CD4-positive, alpha-beta T cell treated with Interleukin-10 for 1 hour (primary cell): Measurements from ENCODE around the gene LTB4R2.

Source experiments
- DNase-seq: peaks from one replicate; pipeline ENCODE4 v3.0.0-alpha.2; 2020

Gene LTB4R2

DNA sequence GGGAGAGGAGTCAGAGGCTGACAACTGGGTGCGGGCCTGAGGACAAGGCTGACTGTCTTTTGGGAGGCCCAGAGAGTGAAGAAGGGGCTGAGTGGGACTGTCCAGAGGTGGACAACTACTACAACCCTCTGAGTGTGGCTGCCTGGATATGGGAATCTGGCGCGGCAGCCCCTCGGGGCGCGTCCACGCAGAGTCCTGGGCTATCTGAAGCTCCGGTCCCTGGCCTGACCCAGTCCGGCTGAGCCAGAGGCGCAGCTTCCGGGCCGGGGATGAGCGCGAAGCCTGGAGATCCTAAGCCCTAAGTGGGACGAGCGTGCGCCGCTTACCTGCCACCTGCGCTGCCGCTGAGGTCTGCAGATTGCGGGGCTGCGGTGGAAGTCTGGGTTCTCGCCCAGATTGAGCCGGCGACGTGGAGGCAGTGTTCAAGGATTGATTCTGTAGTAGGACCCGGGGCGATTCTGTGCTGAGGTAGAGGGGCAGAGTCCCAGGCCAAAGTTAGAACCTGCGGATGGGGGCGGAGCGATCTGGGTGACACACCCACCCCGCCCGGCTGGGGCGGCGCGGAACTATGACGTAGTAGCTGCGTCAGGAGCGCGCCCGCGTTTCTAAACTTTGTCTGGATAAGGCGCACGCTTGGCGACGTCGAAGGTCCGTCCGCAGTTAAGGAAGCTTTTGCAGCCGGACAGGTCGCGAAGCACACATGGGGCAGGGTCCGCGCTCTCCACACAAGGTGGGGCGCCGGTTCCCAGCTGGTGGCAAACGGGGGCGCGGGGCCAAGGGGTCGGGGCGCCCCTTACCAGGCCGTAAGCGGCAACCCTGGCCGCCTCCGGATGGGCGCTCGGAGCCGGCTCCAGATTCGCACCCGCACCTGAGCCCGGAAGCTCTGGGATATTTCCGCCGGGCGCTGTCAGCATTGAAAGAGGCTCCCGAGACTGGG, 10.4 kb upstream of the LTB4R2 start, which contains the start of the genes DHRS1 and NOP9:
DHRS1 (minus strand) TSS at position 526 of the 937 bp plus-strand sequence. CDS start 674 bp downstream, outside the sequence.
NOP9 (plus strand) TSS at position 596 of the 937 bp plus-strand sequence; CDS start at position 701, 105 bp downstream.
- peak; percentile 92 for DNase-seq

DNA sequence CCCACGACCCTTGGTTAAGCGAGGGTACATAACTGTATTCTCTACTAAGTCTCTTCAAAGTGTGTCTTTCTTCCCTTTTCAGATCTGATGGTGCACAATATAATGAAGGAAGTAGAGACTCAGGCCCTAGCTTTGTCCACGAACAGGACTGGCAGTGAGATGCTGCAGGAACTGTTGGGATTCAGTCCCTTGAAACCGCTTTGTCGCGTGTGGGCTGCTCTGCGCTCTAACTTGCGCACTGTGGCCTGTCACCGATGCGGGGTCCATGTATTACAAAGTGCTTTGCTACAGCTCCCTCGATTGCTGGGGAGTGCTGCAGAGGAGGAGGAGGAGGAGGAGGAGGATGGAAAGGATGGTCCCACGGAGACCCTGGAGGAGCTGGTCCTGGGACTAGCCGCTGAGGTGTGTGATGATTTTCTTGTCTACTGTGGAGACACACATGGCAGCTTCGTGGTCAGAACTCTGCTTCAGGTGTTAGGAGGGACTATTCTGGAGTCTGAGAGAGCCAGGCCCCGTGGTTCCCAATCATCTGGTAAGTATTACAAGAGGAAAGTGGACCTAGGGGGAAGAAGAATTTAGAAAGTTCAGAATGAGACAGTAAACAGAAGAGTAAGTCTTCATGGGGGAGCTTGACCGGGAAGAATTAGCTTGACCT, 9.5 kb upstream of the LTB4R2 start:
- no peak for DNase-seq

DNA sequence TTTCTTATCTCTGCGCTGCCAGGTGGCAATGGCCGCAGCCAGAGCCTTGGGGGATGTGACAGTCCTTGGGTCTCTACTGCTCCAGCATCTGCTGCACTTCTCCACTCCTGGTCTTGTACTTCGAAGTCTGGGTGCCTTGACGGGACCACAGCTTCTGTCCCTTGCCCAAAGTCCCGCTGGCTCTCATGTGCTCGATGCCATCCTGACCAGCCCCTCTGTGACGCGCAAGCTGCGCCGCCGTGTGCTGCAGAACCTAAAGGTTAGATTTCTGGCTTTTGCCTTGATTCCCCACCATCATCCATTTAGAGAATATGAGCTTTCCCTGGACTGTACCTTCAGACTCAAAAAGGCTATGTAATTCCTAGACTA, 5.9 kb upstream of the LTB4R2 start:
- DNase-seq: no peak

DNA sequence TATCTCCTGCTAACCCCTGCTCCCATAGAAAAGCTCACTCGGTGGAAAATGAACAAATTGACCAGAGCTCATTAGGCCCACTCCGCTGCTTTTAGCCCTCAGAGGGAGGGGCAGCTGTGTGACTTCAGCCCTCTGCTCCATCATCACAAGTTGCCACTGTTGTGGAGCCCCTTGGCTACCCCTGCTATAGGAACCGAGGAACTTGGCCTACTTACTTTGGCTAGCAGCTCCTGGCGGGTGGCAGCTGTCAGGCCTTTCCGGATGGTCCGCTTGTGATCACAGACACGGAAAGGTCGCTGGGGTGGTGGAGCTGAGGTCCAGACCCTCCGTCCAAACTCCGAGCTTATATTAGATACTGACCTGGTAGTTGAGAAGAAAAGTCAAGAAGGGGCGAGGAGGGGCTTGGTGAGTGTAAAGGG, 2.8 kb upstream of the LTB4R2 start:
- DNase-seq: no peak

DNA sequence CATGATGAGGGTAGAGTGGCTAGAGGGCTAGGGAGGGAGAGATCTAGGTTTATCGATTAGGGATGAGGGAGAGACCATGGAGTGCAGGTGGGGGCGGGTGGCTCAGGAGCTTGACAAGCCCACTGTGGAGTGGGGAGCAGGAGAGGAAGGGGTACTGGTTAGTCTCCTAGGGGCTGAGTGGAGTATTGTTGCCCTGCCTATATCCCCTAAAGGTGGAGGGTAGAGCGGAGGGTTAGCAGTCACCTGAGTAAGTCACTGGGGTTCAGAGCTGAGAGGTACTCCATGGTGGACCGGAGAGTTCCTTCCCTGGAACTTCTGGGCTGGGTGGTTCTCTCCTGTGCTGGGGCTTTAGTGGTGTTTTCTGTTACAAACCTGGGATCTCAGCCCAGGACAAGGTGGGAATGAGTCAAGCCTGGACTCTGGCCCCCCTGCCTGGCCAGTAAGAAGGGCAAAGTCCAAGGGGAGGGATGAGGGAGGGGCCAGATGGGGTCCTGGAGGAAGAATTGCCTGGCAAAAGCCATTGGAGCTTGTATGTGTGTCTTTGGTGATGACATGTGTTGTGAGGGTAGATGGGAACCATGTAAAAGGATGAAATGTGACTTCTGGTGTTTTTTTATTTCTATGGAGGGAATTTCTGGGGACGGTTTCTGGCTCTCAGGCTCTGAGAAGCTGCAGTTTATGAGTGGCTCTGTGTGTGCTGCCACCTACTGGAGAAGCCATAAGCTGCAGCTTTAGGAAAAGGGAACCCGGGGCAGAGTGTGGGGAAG, 2.2 kb upstream of the LTB4R2 start, which contains the start of gene CIDEB:
CIDEB (minus strand) TSS at position 403 of the 767 bp plus-strand sequence; CDS start at position 284, 119 bp downstream.
- peak; percentile 74 for DNase-seq

DNA sequence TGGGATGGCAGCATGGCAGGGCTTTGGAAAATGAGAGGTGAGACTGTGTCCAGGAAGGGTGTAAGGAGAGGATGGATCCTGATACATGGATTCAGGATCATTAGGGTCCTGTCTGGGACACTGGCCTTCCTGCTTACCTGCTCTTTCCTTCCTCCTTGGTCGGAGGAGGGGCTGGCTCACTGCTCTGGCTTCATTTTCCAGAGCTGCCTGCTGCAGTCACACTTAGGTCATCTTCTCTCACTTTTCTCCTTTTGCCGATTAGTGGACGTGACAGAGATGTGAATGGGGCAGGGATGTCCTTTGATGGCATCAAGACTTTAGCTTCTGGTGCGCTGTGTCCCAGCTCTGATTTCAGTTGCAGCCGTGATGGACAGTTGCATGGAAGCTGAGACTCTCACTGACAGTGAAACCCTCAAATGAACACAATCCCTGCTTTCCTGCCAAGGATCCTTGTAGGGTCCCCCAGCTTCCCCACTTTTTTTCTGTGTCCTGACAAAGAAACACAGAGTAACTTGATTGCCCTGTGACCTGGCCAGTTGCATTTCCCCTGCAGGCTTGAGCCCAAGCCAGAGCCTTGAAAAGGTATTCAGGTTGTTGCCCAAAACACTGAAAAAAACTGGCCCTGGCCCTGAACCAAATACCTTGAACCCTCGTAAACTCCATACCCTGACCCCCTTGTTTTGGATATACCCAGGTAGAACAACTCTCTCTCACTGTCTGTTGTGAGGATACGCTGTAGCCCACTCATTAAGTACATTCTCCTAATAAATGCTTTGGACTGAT, 1.4 kb upstream of the LTB4R2 start:
- no peak for DNase-seq

DNA sequence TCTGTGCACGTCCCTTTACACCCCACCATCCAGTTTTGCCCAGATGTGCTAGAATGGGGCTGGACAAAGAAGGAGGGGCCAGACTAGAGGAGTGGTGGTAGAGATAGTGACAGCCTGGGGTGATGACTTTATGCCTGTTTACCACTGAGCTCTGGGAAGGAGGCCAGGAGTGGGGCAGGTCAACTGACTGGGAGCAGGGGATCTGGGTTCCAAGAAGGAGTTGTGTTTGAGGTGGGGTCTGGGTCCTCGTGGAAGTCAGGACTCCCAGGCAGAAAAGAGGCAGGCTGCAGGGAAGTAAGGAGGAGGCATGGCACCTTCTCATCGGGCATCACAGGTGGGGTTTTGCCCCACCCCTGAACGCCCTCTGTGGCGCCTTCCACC, 315 bp downstream of the LTB4R2 start:
- no peak for DNase-seq

DNA sequence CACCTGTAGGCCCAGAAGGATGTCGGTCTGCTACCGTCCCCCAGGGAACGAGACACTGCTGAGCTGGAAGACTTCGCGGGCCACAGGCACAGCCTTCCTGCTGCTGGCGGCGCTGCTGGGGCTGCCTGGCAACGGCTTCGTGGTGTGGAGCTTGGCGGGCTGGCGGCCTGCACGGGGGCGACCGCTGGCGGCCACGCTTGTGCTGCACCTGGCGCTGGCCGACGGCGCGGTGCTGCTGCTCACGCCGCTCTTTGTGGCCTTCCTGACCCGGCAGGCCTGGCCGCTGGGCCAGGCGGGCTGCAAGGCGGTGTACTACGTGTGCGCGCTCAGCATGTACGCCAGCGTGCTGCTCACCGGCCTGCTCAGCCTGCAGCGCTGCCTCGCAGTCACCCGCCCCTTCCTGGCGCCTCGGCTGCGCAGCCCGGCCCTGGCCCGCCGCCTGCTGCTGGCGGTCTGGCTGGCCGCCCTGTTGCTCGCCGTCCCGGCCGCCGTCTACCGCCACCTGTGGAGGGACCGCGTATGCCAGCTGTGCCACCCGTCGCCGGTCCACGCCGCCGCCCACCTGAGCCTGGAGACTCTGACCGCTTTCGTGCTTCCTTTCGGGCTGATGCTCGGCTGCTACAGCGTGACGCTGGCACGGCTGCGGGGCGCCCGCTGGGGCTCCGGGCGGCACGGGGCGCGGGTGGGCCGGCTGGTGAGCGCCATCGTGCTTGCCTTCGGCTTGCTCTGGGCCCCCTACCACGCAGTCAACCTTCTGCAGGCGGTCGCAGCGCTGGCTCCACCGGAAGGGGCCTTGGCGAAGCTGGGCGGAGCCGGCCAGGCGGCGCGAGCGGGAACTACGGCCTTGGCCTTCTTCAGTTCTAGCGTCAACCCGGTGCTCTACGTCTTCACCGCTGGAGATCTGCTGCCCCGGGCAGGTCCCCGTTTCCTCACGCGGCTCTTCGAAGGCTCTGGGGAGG, 985 bp downstream of the LTB4R2 start, which contains the start of gene LTB4R:
LTB4R (plus strand) TSS at position 857 of the 959 bp plus-strand sequence. CDS start 4,150 bp downstream, outside the sequence.
- DNase-seq: peak; percentile 79

DNA sequence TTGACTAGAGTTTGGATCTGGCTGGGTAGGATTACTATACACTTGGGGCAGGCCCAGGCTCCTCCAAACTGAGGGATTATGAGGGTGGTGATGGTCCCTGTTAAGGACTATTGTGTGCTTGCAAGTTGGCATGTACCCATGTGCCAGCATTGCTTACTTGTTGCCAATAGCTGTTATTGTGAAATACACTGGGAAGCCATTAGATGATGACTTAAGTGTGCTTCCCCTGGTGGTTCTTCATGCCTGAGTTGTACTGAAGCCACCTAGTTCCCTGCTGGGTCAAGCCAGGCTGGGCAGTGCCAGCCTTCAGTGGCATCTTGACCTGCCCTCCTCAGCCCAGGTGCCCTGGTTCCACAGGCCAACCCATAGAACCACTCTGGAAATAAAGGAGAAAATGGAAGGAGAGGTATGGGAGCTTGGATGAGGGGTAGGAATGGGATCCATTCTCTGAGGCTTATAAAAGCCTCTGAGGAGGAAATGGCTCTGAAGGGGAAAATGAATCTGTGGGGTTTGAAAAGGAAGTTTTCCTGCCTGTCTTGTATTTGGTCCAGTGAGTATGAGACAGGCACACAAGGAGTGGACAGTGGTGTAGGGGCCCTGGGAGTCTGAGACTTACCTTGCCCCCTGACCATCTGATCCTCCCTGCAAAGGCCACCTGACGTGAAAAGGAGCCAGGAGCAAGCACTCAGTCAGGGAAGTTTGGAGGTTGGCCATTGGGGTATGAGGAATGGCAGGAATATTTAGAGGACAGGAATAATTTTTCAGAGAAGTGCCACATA, 2.1 kb downstream of the LTB4R2 start:
- peak; percentile 35 for DNase-seq

DNA sequence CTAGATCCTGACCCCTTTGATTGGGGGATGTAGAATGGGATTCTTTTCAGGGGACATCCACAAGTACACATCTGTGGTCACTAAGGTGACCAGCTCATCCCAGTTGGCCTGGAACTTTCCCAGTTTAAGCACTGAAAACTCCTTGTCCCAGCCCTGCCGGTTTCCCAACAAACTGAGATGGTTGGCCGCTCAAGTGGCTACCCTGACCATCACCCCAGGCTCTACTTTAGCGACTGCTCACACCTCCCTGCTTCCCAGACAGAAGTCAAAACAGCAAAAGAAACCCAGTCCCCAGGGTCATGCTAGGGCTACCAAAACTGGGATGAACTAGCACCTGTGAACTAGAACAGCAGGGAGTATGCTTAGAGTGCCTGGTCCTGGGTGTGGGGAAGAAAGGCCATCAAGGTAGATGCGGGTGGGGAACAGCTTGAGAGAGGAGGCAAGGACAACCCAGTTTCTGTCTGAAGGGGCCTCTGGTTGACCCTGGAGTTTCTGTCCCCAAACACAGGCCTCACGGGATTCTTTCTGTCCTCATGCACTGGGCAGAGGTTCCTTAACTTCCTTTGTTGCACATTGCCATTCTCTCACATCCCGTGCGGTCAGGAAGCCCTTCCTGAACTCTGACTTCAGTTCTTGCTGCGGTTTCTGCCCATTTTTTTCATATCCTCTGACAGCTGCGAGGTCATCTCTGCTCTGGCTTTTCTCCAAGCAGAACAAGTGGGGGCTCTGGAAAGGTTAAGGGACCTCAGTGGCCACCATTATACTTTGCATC, 3.0 kb downstream of the LTB4R2 start:
- DNase-seq: peak; percentile 62

DNA sequence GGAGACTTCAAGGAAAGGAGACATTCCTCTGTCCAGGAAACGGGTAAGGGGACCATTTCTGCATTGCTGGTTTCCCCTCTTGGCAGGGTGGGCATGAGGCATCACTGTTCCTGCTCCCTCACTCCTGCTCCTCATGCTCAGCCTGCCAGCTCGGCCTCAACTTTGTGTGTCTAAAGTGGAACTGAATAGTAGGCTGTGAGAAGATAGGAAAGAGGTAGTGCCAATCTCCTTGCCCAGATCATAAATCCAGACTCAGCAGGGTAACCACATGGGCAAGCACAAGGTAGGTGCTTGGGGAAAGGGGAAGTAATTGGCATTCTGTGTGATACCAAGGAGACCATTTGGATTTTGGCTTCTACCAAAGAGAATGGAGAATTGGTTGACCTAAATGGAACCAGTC, 4.0 kb downstream of the LTB4R2 start:
- DNase-seq: no peak

DNA sequence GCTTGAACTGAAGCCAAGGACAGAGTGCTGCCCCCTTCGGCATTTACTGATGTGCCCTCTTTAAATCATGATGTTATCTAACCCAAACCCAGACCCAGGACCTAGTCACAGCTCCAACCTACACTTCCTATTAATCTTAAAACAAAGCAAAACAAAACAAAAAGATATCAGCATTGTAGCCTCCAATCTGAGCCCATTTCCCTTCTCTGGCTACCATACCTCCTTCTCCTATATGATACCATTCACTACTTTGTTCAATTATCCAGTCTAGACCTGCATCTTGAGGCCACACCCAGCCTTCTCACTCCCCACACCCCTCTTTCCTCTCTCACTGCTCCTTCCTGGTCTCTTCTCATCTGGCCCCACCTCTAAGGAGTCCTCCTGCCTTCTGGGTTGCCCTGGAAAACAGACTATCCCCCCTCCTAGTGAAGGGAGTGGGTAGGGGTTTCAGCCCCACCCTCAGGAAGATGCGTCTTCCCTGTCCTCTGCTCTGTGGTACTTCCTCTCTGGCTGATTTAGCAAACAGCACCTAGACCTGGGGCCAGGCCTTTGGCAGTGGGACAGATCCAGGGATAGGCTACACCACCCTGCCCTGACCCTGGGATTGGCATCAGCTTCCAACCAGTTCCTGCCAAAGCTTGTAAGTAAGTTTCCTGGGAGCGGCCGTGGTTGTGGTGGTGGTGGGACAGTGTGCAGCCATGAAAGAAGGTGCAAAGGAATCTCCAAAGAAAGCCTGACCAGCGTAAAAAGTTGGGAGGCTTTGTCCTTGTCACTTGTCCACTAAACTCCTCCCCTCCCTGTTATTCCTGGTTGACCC, 4.6 kb downstream of the LTB4R2 start:
- no peak for DNase-seq

DNA sequence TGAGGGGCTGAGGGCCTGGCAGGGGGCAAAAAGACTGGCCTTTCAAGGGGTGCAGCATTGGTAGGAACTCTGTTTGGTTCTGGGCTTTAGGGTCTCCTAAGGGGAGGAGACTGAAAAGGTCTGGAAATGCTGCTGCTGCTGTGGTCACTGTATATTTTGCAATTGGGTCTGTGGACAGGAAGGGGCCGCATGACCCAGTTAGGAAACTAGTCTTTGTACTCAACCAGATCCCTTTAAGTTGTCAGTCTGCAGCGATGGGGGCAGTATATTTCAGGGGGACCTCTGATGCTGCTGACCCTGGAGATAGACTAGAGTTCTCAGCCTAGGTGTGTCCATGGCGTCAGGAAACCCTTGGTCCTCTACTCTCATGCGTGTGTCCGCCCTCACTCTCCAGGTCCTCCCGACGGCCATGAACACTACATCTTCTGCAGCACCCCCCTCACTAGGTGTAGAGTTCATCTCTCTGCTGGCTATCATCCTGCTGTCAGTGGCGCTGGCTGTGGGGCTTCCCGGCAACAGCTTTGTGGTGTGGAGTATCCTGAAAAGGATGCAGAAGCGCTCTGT, 5.4 kb downstream of the LTB4R2 start:
- no peak for DNase-seq

DNA sequence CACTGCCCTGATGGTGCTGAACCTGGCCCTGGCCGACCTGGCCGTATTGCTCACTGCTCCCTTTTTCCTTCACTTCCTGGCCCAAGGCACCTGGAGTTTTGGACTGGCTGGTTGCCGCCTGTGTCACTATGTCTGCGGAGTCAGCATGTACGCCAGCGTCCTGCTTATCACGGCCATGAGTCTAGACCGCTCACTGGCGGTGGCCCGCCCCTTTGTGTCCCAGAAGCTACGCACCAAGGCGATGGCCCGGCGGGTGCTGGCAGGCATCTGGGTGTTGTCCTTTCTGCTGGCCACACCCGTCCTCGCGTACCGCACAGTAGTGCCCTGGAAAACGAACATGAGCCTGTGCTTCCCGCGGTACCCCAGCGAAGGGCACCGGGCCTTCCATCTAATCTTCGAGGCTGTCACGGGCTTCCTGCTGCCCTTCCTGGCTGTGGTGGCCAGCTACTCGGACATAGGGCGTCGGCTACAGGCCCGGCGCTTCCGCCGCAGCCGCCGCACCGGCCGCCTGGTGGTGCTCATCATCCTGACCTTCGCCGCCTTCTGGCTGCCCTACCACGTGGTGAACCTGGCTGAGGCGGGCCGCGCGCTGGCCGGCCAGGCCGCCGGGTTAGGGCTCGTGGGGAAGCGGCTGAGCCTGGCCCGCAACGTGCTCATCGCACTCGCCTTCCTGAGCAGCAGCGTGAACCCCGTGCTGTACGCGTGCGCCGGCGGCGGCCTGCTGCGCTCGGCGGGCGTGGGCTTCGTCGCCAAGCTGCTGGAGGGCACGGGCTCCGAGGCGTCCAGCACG, 6.1 kb downstream of the LTB4R2 start:
- no peak for DNase-seq

DNA sequence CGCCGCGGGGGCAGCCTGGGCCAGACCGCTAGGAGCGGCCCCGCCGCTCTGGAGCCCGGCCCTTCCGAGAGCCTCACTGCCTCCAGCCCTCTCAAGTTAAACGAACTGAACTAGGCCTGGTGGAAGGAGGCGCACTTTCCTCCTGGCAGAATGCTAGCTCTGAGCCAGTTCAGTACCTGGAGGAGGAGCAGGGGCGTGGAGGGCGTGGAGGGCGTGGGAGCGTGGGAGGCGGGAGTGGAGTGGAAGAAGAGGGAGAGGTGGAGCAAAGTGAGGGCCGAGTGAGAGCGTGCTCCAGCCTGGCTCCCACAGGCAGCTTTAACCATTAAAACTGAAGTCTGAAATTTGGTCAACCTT, 6.6 kb downstream of the LTB4R2 start:
- DNase-seq: no peak

DNA sequence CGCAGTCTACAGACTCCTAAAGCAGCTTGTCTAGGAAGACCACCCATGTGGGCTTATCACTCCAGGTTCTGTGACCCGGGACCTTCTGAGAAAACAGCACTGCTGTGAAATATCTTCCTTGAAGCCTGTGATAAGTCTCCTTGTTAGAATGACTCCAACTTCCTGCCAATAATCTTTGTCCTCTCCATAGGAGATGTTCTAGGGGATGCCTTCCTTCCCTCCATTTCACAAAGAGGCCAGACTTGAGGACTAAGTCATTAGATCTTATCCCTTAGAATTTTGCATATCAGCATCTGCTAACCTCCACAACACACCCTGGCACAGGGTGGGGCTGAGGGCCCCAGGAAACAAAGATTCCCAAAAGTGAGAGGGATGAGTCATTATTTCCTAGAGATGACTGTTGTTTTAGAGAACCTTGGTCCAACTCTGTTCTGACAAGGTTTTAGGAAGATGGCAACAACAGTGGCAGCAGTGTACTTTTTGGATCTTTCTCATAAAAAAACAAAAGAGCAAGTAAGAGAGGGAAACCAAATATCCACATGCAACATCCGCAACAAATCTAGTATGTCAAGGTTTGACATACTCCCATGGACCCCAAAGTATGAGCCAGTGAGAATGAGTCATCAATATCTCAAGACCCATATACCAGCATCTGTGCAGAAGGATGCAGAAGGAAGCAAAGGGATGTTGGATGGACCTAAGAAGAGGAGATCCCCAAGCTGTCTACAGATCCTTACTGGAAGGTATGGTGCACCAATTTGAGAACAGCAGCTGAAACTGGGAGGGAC, 7.4 kb downstream of the LTB4R2 start:
- no peak for DNase-seq
